HepG2 (cell line): ENCODE data around the gene GRIK1. TPM values are rescaled to one million over a fixed set of nuclear protein-coding genes. Genes with fewer than 3 reads are reported as not detected.

Experiments
- ATAC-seq: fragments of 200-7000 bp; cut with Tn5 transposase; 3 replicates; pipeline ENCODE4 v1.9.1; 2020; ENCODE audit warnings: mild to moderate bottlenecking, moderate library complexity
- BruUV-seq: library from RNA; stranded (reverse); fragments of 400-500 nt; replicated peaks from 2 replicates; lab custom pipeline; 2021; lab: Mats Ljungman, UMichigan
- CTCF ChIA-PET: fragments of 300-600 bp; formaldehyde crosslinking; extraction: SDS; loops from one replicate; lab custom pipeline; 2021; ENCODE audit warnings: low total read pairs, inconsistent platforms, low intra/inter-chr PET ratio; lab: Yijun Ruan, JAX
- POLR2A ChIA-PET: fragments of 350-600 bp; sonication (Branson Sonifier 250); formaldehyde crosslinking; loops from one replicate; lab custom pipeline; 2020; ENCODE audit warnings: antibody characterized with exemption, inconsistent platforms; lab: Yijun Ruan, JAX
- DNase-seq: peaks from one replicate; pipeline ENCODE4 v3.0.0-alpha.2; 2015; ENCODE audit warnings: low spot score
- FAIRE-seq: peaks from 3 replicates; lab custom pipeline; 2011; peaks lifted over from hg19 to GRCh38; lab: Jason Lieb, UNC
- H2AFZ ChIP-seq: one replicate; pipeline ENCODE4 v1.6.1; 2011; ENCODE audit warnings: low read length, inconsistent platforms
- H3K27ac ChIP-seq: fragments of 300-600 bp; 3 replicates; pipeline ENCODE4 v1.8.0; 2011; ENCODE audit warnings: mixed run types, mild to moderate bottlenecking, mixed read lengths, low read length, inconsistent platforms; ENCODE audit not compliant: insufficient read depth; ENCODE audit errors: extremely low read length
- H3K27me3 ChIP-seq, 2 experiments: fragments of 200-600 bp in 1 of 2; 2 replicates in 1 of 2; 3 replicates in 1 of 2; pipeline versions ENCODE4 v1.6.0 to v1.8.0; 2011; ENCODE audit warnings: low read length in 2 of 2, mild to moderate bottlenecking in 2 of 2, moderate library complexity in 2 of 2, inconsistent platforms in 1 of 2; ENCODE audit not compliant: insufficient read depth in 2 of 2, control insufficient read depth in 1 of 2
- H3K36me3 ChIP-seq, 2 experiments: fragments of 200-600 bp in 1 of 2; replicated peaks in 1 of 2; 2 replicates in 1 of 2; 3 replicates in 1 of 2; pipeline versions ENCODE4 v1.5.1 to v1.8.0; 2011; ENCODE audit warnings: low read length in 2 of 2, inconsistent platforms in 1 of 2; ENCODE audit not compliant: insufficient read depth in 2 of 2, control insufficient read depth in 1 of 2
- H3K4me1 ChIP-seq: 2 replicates; pipeline ENCODE4 v1.5.1; 2012; ENCODE audit warnings: low read length, inconsistent platforms; ENCODE audit not compliant: insufficient read depth
- H3K4me2 ChIP-seq: 2 replicates; pipeline ENCODE4 v1.6.0; 2011; ENCODE audit warnings: low read depth, low read length, inconsistent platforms
- H3K4me3 ChIP-seq, 3 experiments: fragments of 200-600 bp in 1 of 3; sonication (generic), shearing (Covaris generic) in 1 of 3; replicated peaks in 1 of 3; 2 replicates each; pipeline ENCODE4 v1.5.1; 2011 to 2016; ENCODE audit warnings: low read length in 3 of 3, inconsistent platforms in 2 of 3, low read depth in 2 of 3, mild to moderate bottlenecking in 2 of 3, control low read depth in 1 of 3, mixed read lengths in 1 of 3; ENCODE audit not compliant: insufficient read depth in 1 of 3
- H3K79me2 ChIP-seq: one replicate; pipeline ENCODE4 v1.6.1; 2011; ENCODE audit warnings: low read length, inconsistent platforms; ENCODE audit not compliant: insufficient read depth
- H3K9ac ChIP-seq: 2 replicates; pipeline ENCODE4 v1.6.0; 2011; ENCODE audit warnings: mild to moderate bottlenecking, low read depth, low read length, inconsistent platforms; ENCODE audit not compliant: insufficient read depth
- H3K9me3 ChIP-seq: 2 replicates; pipeline ENCODE4 v1.5.1; 2012; ENCODE audit warnings: mild to moderate bottlenecking, low read length
- H4K20me1 ChIP-seq: 2 replicates; pipeline ENCODE4 v1.6.0; 2011; ENCODE audit warnings: inconsistent platforms, mild to moderate bottlenecking, low read length, moderate library complexity; ENCODE audit not compliant: insufficient read depth
- ATAD3A ChIP-seq: sonication (generic); formaldehyde crosslinking; IDR thresholded peaks from 2 replicates; pipeline ENCODE4 v1.4.0; 2020; ENCODE audit warnings: missing genetic modification reagents
- CCAR2 ChIP-seq: fragments of 200-400 bp; formaldehyde crosslinking; optimal IDR thresholded peaks from 2 replicates; pipeline ENCODE3; 2018; ENCODE audit warnings: low read depth, mild to moderate bottlenecking, low read length, moderate library complexity
- CSRNP1 ChIP-seq: sonication (generic); formaldehyde crosslinking; IDR thresholded peaks from 2 replicates; pipeline ENCODE4 v1.8.1; 2023; ENCODE audit warnings: mild to moderate bottlenecking, missing genetic modification reagents
- ZFP41 ChIP-seq: sonication (generic); formaldehyde crosslinking; IDR thresholded peaks from 2 replicates; pipeline ENCODE4 v1.4.0; 2020; ENCODE audit warnings: mild to moderate bottlenecking, missing genetic modification reagents, borderline replicate concordance
- ZNF256 ChIP-seq: sonication (generic); formaldehyde crosslinking; conservative IDR thresholded peaks from 2 replicates; pipeline ENCODE4 v1.4.0; 2020; ENCODE audit warnings: missing genetic modification reagents
- ZNF329 ChIP-seq: sonication (generic); formaldehyde crosslinking; IDR thresholded peaks from 2 replicates; pipeline ENCODE4 v1.9.0; 2021; ENCODE audit warnings: low read depth, mild to moderate bottlenecking, missing genetic modification reagents
- ZNF367 ChIP-seq: sonication (generic); formaldehyde crosslinking; IDR thresholded peaks from 2 replicates; pipeline ENCODE4 v1.4.0; 2020; ENCODE audit warnings: missing genetic modification reagents, borderline replicate concordance
- ZNF562 ChIP-seq: sonication (generic); formaldehyde crosslinking; IDR thresholded peaks from 2 replicates; pipeline ENCODE4 v1.8.0; 2022; ENCODE audit warnings: missing genetic modification reagents, borderline replicate concordance
- ZNF850 ChIP-seq: sonication (generic); formaldehyde crosslinking; conservative IDR thresholded peaks from 2 replicates; pipeline ENCODE4 v1.9.0; 2021; ENCODE audit warnings: mild to moderate bottlenecking, missing genetic modification reagents
- WGBS: methylation state at CpG from one replicate; pipeline ENCODE4 v1.1.6; 2017; ENCODE audit warnings: low lambda C conversion rate; 5-methylcytosine and 5-hydroxymethylcytosine counted together
- in situ Hi-C: cut with HindIII; loops from 2 replicates; pipeline ENCODE4 v1.10.0; 2017; ENCODE audit warnings: low pct_unique_long_range_greater_than_20kb; ENCODE audit not compliant: extremely low pct_ligation_motif_present
- intact Hi-C: fragments of 100-400 bp; cut with micrococcal nuclease; formaldehyde crosslinking; loops from one replicate; pipeline ENCODE4 v1.10.0; 2022; ENCODE audit not compliant: unreplicated experiment
- polyA plus RNA-seq, 8 experiments: library from polyadenylated mRNA; depleted of rRNA in 3 of 8; stranded (reverse) in 7 of 8; unstranded in 1 of 8; fragments of >200 nt; fragmentation: Illumina TruSeq in 4 of 8; extraction: Trizol in 4 of 8; gene quantifications; 2 replicates each; pipeline versions ENCODE4 v1.2.1 to v1.2.3, GENCODE V29; 2011 to 2016; ENCODE audit warnings: low read depth in 4 of 8, missing spikeins in 1 of 8, mixed read lengths in 1 of 8; ENCODE audit not compliant: insufficient read depth in 1 of 8
- total RNA-seq, 5 experiments: library from RNA; depleted of rRNA; stranded (reverse); fragments of >200 nt; fragmentation: Illumina TruSeq; extraction: Trizol; gene quantifications; 2 replicates each; pipeline ENCODE4 v1.2.3, GENCODE V29; 2016; ENCODE audit warnings: low read depth in 1 of 5
- TF ChIP-seq, protein P1 (sequence below): sonication (generic); formaldehyde crosslinking; IDR thresholded peaks from 2 replicates; pipeline ENCODE4 v1.8.1; 2022; ENCODE audit warnings: mild to moderate bottlenecking, missing genetic modification reagents
- TF ChIP-seq, protein P2 (sequence below): sonication (generic); formaldehyde crosslinking; IDR thresholded peaks from 2 replicates; pipeline ENCODE4 v1.4.0; 2020; ENCODE audit warnings: missing genetic modification reagents

GRIK1 gene
- total and polyA plus RNA-seq, 2 of the 13 experiments (the other 11 are each of a cell fraction or from before 2014, with no cell fraction given): not detected

DNA sequence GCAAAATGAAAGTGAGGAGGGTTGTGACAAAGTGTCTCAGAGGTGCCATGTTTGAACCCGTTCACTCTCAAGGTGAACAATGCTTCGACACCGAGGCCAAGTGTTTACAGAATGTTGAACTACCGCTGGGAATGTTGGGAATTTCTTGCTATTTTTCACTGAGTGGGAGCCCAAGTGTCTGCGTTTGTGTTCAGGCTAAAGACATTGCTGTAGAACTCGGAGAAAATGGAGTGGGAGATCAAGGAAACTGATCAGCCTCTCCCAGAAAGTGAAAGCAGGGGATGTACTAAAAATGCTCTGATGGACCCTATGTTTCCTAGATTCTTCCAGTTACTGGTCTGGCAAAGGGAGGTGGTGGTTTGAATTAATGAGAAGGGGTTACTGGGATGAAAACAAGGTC is 433.6 kb downstream of the GRIK1 start (continued):
- TF ChIP-seq CSRNP1: no peak
- no peak for TF ChIP-seq ZNF367
- TF ChIP-seq ZNF562: no peak
- TF ChIP-seq, all 625 proteins: peak for 0

GRCh38 chr21:29504751-29505321 is 435.0 kb downstream of the GRIK1 start:
- TF ChIP-seq ZNF850 (CRISPR knock-in tag): no peak
- TF ChIP-seq ZFP41 (CRISPR knock-in tag): no peak
- TF ChIP-seq, protein P1, sequence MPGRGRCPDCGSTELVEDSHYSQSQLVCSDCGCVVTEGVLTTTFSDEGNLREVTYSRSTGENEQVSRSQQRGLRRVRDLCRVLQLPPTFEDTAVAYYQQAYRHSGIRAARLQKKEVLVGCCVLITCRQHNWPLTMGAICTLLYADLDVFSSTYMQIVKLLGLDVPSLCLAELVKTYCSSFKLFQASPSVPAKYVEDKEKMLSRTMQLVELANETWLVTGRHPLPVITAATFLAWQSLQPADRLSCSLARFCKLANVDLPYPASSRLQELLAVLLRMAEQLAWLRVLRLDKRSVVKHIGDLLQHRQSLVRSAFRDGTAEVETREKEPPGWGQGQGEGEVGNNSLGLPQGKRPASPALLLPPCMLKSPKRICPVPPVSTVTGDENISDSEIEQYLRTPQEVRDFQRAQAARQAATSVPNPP (CRISPR knock-in tag): no peak
- TF ChIP-seq, protein P2, sequence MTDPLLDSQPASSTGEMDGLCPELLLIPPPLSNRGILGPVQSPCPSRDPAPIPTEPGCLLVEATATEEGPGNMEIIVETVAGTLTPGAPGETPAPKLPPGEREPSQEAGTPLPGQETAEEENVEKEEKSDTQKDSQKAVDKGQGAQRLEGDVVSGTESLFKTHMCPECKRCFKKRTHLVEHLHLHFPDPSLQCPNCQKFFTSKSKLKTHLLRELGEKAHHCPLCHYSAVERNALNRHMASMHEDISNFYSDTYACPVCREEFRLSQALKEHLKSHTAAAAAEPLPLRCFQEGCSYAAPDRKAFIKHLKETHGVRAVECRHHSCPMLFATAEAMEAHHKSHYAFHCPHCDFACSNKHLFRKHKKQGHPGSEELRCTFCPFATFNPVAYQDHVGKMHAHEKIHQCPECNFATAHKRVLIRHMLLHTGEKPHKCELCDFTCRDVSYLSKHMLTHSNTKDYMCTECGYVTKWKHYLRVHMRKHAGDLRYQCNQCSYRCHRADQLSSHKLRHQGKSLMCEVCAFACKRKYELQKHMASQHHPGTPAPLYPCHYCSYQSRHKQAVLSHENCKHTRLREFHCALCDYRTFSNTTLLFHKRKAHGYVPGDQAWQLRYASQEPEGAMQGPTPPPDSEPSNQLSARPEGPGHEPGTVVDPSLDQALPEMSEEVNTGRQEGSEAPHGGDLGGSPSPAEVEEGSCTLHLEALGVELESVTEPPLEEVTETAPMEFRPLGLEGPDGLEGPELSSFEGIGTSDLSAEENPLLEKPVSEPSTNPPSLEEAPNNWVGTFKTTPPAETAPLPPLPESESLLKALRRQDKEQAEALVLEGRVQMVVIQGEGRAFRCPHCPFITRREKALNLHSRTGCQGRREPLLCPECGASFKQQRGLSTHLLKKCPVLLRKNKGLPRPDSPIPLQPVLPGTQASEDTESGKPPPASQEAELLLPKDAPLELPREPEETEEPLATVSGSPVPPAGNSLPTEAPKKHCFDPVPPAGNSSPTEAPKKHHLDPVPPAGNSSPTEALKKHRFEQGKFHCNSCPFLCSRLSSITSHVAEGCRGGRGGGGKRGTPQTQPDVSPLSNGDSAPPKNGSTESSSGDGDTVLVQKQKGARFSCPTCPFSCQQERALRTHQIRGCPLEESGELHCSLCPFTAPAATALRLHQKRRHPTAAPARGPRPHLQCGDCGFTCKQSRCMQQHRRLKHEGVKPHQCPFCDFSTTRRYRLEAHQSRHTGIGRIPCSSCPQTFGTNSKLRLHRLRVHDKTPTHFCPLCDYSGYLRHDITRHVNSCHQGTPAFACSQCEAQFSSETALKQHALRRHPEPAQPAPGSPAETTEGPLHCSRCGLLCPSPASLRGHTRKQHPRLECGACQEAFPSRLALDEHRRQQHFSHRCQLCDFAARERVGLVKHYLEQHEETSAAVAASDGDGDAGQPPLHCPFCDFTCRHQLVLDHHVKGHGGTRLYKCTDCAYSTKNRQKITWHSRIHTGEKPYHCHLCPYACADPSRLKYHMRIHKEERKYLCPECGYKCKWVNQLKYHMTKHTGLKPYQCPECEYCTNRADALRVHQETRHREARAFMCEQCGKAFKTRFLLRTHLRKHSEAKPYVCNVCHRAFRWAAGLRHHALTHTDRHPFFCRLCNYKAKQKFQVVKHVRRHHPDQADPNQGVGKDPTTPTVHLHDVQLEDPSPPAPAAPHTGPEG (CRISPR knock-in tag): no peak
- TF ChIP-seq ZNF256 (CRISPR knock-in tag): no peak
- TF ChIP-seq CCAR2: no peak
- no peak for TF ChIP-seq ZNF329 (CRISPR knock-in tag)
- no peak for TF ChIP-seq ATAD3A
- H3K4me2 ChIP-seq: no peak overlapping the region
- no peak overlapping the region for H3K4me3 ChIP-seq
- no peaks in the 10 kb centered on the region for H3K4me1 ChIP-seq
- no peaks in the 10 kb centered on the region for H3K79me2 ChIP-seq
- intact Hi-C loops (no loop called here), in situ Hi-C loops (no loop called here)
- BruUV-seq: no TSS peak
- no peaks in the 10 kb centered on the region for H3K27me3 ChIP-seq
- WGBS: 69% methylated on average over 3 of the region's 3 CpGs
- ChIA-PET CTCF (no interaction called here), POLR2A (no interaction called here)
- no peak for ATAC-seq
- FAIRE-seq: no peak
- no peak for DNase-seq
- no peak overlapping the region for H3K9ac ChIP-seq
- H4K20me1 ChIP-seq: no peaks in the 10 kb centered on the region
- no peak overlapping the region for H3K27ac ChIP-seq
- no peaks in the 10 kb centered on the region for H3K9me3 ChIP-seq
- H3K36me3 ChIP-seq: no peaks in the 10 kb centered on the region
- no peak overlapping the region for H2AFZ ChIP-seq
